GDM1 (cell line): Measurements from ENCODE around the gene MDM4.

Experiments used
- DNase-seq: peaks from one replicate; lab custom pipeline; 2025; lab: John Stamatoyannopoulos, UW

MDM4 gene

GRCh38 chr1:204491655-204492054, 24.6 kb upstream of the MDM4 start:
- DNase-seq, result no peak

- DNase-seq, result no peak
Observed at GRCh38 chr1:204493145-204493983, 22.8 kb upstream of the MDM4 start.

- peak; percentile 62 for DNase-seq
Observed at GRCh38 chr1:204493984-204494280, 22.3 kb upstream of the MDM4 start.

- DNase-seq, result peak; percentile 82
Observed at GRCh38 chr1:204494281-204495077, 21.7 kb upstream of the MDM4 start, which contains the start of gene PIK3C2B. PIK3C2B (minus strand) TSS chr1:204494805; CDS start chr1:204469802, 25,003 bp downstream.

GRCh38 chr1:204495078-204495753, 21.0 kb upstream of the MDM4 start:
- DNase-seq, result no peak

GRCh38 chr1:204495777-204496176, 20.4 kb upstream of the MDM4 start:
- DNase-seq, result no peak

- no peak for DNase-seq
Observed at GRCh38 chr1:204498981-204499380, 17.2 kb upstream of the MDM4 start.

GRCh38 chr1:204499511-204500468, 16.4 kb upstream of the MDM4 start:
- no peak for DNase-seq

GRCh38 chr1:204502241-204502640, 14.0 kb upstream of the MDM4 start:
- no peak for DNase-seq

GRCh38 chr1:204503122-204503912, 12.9 kb upstream of the MDM4 start:
- DNase-seq, result peak; percentile 55

GRCh38 chr1:204503913-204504519, 12.2 kb upstream of the MDM4 start:
- no peak for DNase-seq

GRCh38 chr1:204505674-204506200, 10.5 kb upstream of the MDM4 start:
- DNase-seq, result no peak

- peak; percentile 63 for DNase-seq
Observed at GRCh38 chr1:204506201-204506968, 9.8 kb upstream of the MDM4 start.

- DNase-seq, result peak; percentile 83
Observed at GRCh38 chr1:204506969-204507316, 9.3 kb upstream of the MDM4 start.

- no peak for DNase-seq
Observed at GRCh38 chr1:204507317-204508105, 8.7 kb upstream of the MDM4 start.

GRCh38 chr1:204509186-204509635, 7.0 kb upstream of the MDM4 start:
- DNase-seq, result no peak

GRCh38 chr1:204511366-204511765, 4.8 kb upstream of the MDM4 start:
- no peak for DNase-seq

GRCh38 chr1:204513117-204513716, 3.0 kb upstream of the MDM4 start:
- DNase-seq, result peak; percentile 52
